Neuronal stem cell (in vitro differentiated cells): ENCODE results near the gene ELOA.
"Not testable (repeated sequence)": the region's sequence is repeated elsewhere in the genome, so short reads cannot be mapped to it uniquely, and the experiment has no call there.

Experiments
- DNase-seq: peaks from one replicate; pipeline ENCODE4 v3.0.0-alpha.2; 2013; ENCODE audit warnings: low spot score
- H2AFZ ChIP-seq: one replicate; pipeline ENCODE4 v1.6.1; 2013; ENCODE audit warnings: mild to moderate bottlenecking, low read length, inconsistent platforms
- H2AK5ac ChIP-seq: 2 replicates; pipeline ENCODE4 v1.6.1; 2013; ENCODE audit warnings: low read depth, mild to moderate bottlenecking, inconsistent platforms, low read length, moderate library complexity, mixed read lengths
- H2BK120ac ChIP-seq: 2 replicates; pipeline ENCODE4 v1.6.1; 2013; ENCODE audit warnings: low read depth, mild to moderate bottlenecking, inconsistent platforms, low read length, moderate library complexity, mixed read lengths
- H2BK12ac ChIP-seq: one replicate; pipeline ENCODE4 v1.6.1; 2013; ENCODE audit warnings: low read length, inconsistent platforms
- H2BK15ac ChIP-seq: 2 replicates; pipeline ENCODE4 v1.6.1; 2013; ENCODE audit warnings: mild to moderate bottlenecking, low read length, inconsistent platforms, mixed read lengths
- H2BK5ac ChIP-seq: one replicate; pipeline ENCODE4 v1.6.1; 2013; ENCODE audit warnings: inconsistent platforms, mild to moderate bottlenecking, low read length, moderate library complexity
- H3K14ac ChIP-seq: one replicate; pipeline ENCODE4 v1.6.1; 2013; ENCODE audit warnings: low read length, inconsistent platforms
- H3K18ac ChIP-seq: 2 replicates; pipeline ENCODE4 v1.6.1; 2013; ENCODE audit warnings: low read length, inconsistent platforms
- H3K23ac ChIP-seq: 2 replicates; pipeline ENCODE4 v1.6.1; 2013; ENCODE audit warnings: low read depth, mild to moderate bottlenecking, mixed read lengths, low read length, inconsistent platforms; ENCODE audit not compliant: poor library complexity
- H3K27ac ChIP-seq: replicated peaks from 3 replicates; pipeline ENCODE4 v1.5.1; 2013; ENCODE audit warnings: low read length, inconsistent platforms
- H3K27me3 ChIP-seq, 3 experiments: 2 replicates each; pipeline ENCODE4 v1.6.1; 2013; ENCODE audit warnings: low read length in 3 of 3, mild to moderate bottlenecking in 2 of 3, inconsistent platforms in 1 of 3, low read depth in 1 of 3, mixed read lengths in 1 of 3, moderate library complexity in 1 of 3; ENCODE audit not compliant: control insufficient read depth in 3 of 3, insufficient read depth in 3 of 3
- H3K36me3 ChIP-seq, 2 donors: replicated peaks in 1 of 2; 2 replicates each; pipeline ENCODE4 v1.6.1; 2013; ENCODE audit warnings: low read length in 2 of 2; ENCODE audit not compliant: control insufficient read depth in 2 of 2, insufficient read depth in 2 of 2
- H3K4ac ChIP-seq: 2 replicates; pipeline ENCODE4 v1.6.1; 2013; ENCODE audit warnings: inconsistent platforms, mild to moderate bottlenecking, low read length, moderate library complexity
- H3K4me1 ChIP-seq, 2 donors: 1 replicate in 1 of 2; 2 replicates in 1 of 2; pipeline ENCODE4 v1.6.1; 2013; ENCODE audit warnings: low read length in 2 of 2, low read depth in 1 of 2; ENCODE audit not compliant: control insufficient read depth in 2 of 2, insufficient read depth in 1 of 2
- H3K4me2 ChIP-seq: one replicate; pipeline ENCODE4 v1.6.1; 2013; ENCODE audit warnings: mild to moderate bottlenecking, low read length, inconsistent platforms; ENCODE audit not compliant: insufficient read depth, poor library complexity, severe bottlenecking
- H3K4me3 ChIP-seq, 2 donors: 2 replicates each; pipeline ENCODE4 v1.5.1; 2013; ENCODE audit warnings: low read length in 2 of 2, mild to moderate bottlenecking in 2 of 2, inconsistent platforms in 1 of 2, moderate library complexity in 1 of 2
- H3K79me1 ChIP-seq: one replicate; pipeline ENCODE4 v1.6.1; 2013; ENCODE audit warnings: low read depth, mild to moderate bottlenecking, inconsistent platforms, low read length, moderate library complexity
- H3K9ac ChIP-seq: one replicate; pipeline ENCODE4 v1.6.1; 2013; ENCODE audit warnings: mild to moderate bottlenecking, low read depth, low read length, inconsistent platforms; ENCODE audit not compliant: poor library complexity
- H3K9me3 ChIP-seq, 2 donors: replicated peaks in 1 of 2; 2 replicates each; pipeline versions ENCODE3 to v1.6.1; 2013; ENCODE audit warnings: low read length in 2 of 2, mild to moderate bottlenecking in 2 of 2, inconsistent platforms in 1 of 2, low read depth in 1 of 2, mixed read lengths in 1 of 2, moderate library complexity in 1 of 2; ENCODE audit not compliant: control insufficient read depth in 2 of 2, insufficient read depth in 1 of 2
- H4K8ac ChIP-seq: one replicate; pipeline ENCODE4 v1.6.1; 2013; ENCODE audit warnings: low read depth, mild to moderate bottlenecking, inconsistent platforms, low read length, moderate library complexity
- H4K91ac ChIP-seq: one replicate; pipeline ENCODE4 v1.6.1; 2013; ENCODE audit warnings: low read length, low read depth, mild to moderate bottlenecking, inconsistent platforms; ENCODE audit not compliant: poor library complexity
- WGBS, 2 donors: extraction: QIAGEN DNeasy Blood & Tissue Kit; methylation state at CpG; one replicate each; pipeline ENCODE4 v1.1.7; 2013; ENCODE audit warnings: missing lambda C conversion rate in 2 of 2, mixed read lengths in 1 of 2; ENCODE audit not compliant: insufficient read length in 2 of 2, insufficient replicate concordance in 1 of 2; ENCODE audit errors: extremely low coverage in 2 of 2; 5-methylcytosine and 5-hydroxymethylcytosine counted together

The ELOA gene

GRCh38 chr1:23801876-23802275 is 58.6 kb downstream of the ELOA start:
- Histone ChIP-seq H3K14ac (no peak overlapping the region), H2AK5ac (no peak overlapping the region), H3K4ac (no peak overlapping the region), H3K27me3 (no peaks in the 10 kb centered on the region), H4K8ac (no peak overlapping the region), H2AFZ (no peak overlapping the region), H3K23ac (no peak overlapping the region), H2BK12ac (no peak overlapping the region), H4K91ac (no peak overlapping the region), H3K79me1 (peaks cover 3% of the 10 kb centered on the region), H3K4me2 (no peak overlapping the region), H3K4me3 (no peak overlapping the region), H3K9ac (no peak overlapping the region), H3K18ac (no peak overlapping the region), H3K9me3 (no peaks in the 10 kb centered on the region), H3K36me3 (peaks cover 15 to 29% of the 10 kb centered on the region in 2 donors), H3K4me1 (peaks cover 5 to 11% of the 10 kb centered on the region in 2 donors), H2BK5ac (no peak overlapping the region), H2BK15ac (no peak overlapping the region), H2BK120ac (no peak overlapping the region), H3K27ac (no peak overlapping the region)
- no CpG with 5 or more reads among the region's 10 CpGs for WGBS, 2 donors
- no peak for DNase-seq

GRCh38 chr1:23802809-23803342 is 59.6 kb downstream of the ELOA start:
- H2AK5ac ChIP-seq: not testable (repeated sequence)

GRCh38 chr1:23803674-23804073 is 60.4 kb downstream of the ELOA start:
- H4K8ac ChIP-seq: no peak overlapping the region
- H3K14ac ChIP-seq: no peak overlapping the region
- no peak overlapping the region for H2AFZ ChIP-seq
- no peak overlapping the region for H2BK12ac ChIP-seq
- no CpG with 5 or more reads among the region's 5 CpGs for WGBS, 2 donors
- no peaks in the 10 kb centered on the region for H3K9me3 ChIP-seq
- no peak overlapping the region for H3K4me2 ChIP-seq
- H3K27ac ChIP-seq: no peak overlapping the region
- no peak overlapping the region for H4K91ac ChIP-seq
- no peak overlapping the region for H2AK5ac ChIP-seq
- H3K79me1 ChIP-seq: peaks cover 3% of the 10 kb centered on the region
- H3K23ac ChIP-seq: no peak overlapping the region
- no peak overlapping the region for H3K4me3 ChIP-seq
- DNase-seq: no peak
- H3K4ac ChIP-seq: no peak overlapping the region
- no peak overlapping the region for H2BK5ac ChIP-seq
- no peak overlapping the region for H2BK120ac ChIP-seq
- no peaks in the 10 kb centered on the region for H3K27me3 ChIP-seq
- no peak overlapping the region for H2BK15ac ChIP-seq
- H3K9ac ChIP-seq: no peak overlapping the region
- H3K18ac ChIP-seq: no peak overlapping the region
- peaks cover 13 to 25% of the 10 kb centered on the region in 2 donors for H3K36me3 ChIP-seq
- peaks cover 5 to 11% of the 10 kb centered on the region in 2 donors for H3K4me1 ChIP-seq

More at GRCh38 chr1:23802809-23803342, 59.6 kb downstream of the ELOA start:
- not testable (repeated sequence) for DNase-seq, H2BK5ac ChIP-seq, H3K9me3 ChIP-seq, H2BK12ac ChIP-seq, H2AFZ ChIP-seq, H3K14ac ChIP-seq, H3K4me2 ChIP-seq, H3K79me1 ChIP-seq, H2BK120ac ChIP-seq, H4K8ac ChIP-seq, H3K18ac ChIP-seq, H2BK15ac ChIP-seq, H3K9ac ChIP-seq, H4K91ac ChIP-seq, H3K23ac ChIP-seq, H3K27ac ChIP-seq, H3K4me3 ChIP-seq, H3K4ac ChIP-seq, H3K27me3 ChIP-seq
- no CpG with 5 or more reads among the region's 7 CpGs for WGBS, 2 donors
- H3K36me3 ChIP-seq: peaks cover 11 to 26% of the 10 kb centered on the region in 2 donors
- peaks cover 5 to 11% of the 10 kb centered on the region in 2 donors for H3K4me1 ChIP-seq

- no peak for DNase-seq
- no peak overlapping the region for H3K14ac ChIP-seq
- no peaks in the 10 kb centered on the region for H3K9me3 ChIP-seq
- no peaks in the 10 kb centered on the region for H3K79me1 ChIP-seq
- H2BK5ac ChIP-seq: no peak overlapping the region
- no peak overlapping the region for H3K4ac ChIP-seq
- no peak overlapping the region for H3K18ac ChIP-seq
- H3K4me2 ChIP-seq: no peak overlapping the region
- H2AK5ac ChIP-seq: no peak overlapping the region
- no peak overlapping the region for H2BK12ac ChIP-seq
- H3K27ac ChIP-seq: no peak overlapping the region
- no peak overlapping the region for H2BK120ac ChIP-seq
- no peak overlapping the region for H4K8ac ChIP-seq
- no peak overlapping the region for H3K4me3 ChIP-seq
- no peaks in the 10 kb centered on the region for H3K27me3 ChIP-seq
- peaks cover 10 to 19% of the 10 kb centered on the region in 2 donors for H3K36me3 ChIP-seq
- no peak overlapping the region for H2AFZ ChIP-seq
- no peak overlapping the region for H3K9ac ChIP-seq
- no peak overlapping the region for H4K91ac ChIP-seq
- H2BK15ac ChIP-seq: no peak overlapping the region
- WGBS, 2 donors: no CpG with 5 or more reads among the region's 7 CpGs
- peaks cover 3 to 7% of the 10 kb centered on the region in 2 donors for H3K4me1 ChIP-seq
- H3K23ac ChIP-seq: no peak overlapping the region
These were observed 61.0 kb downstream of the ELOA start for GRCh38 chr1:23804183-23804835.
